Mammary epithelial cell (primary cell): ENCODE measurements around the gene SDF2L1.

Experiments used
- EZH2 ChIP-seq: IDR thresholded peaks from 2 replicates; pipeline ENCODE4 v1.6.1; 2012; ENCODE audit warnings: low read length, inconsistent platforms, borderline replicate concordance
- TF ChIP-seq, protein P1 (sequence below), 2 donors: IDR thresholded peaks in 1 of 2; conservative IDR thresholded peaks in 1 of 2; 2 replicates each; pipeline ENCODE4 v1.5.1; 2011 to 2012; ENCODE audit warnings: inconsistent platforms in 2 of 2, low read length in 2 of 2, mild to moderate bottlenecking in 2 of 2, control low read depth in 1 of 2, low read depth in 1 of 2; ENCODE audit not compliant: insufficient read depth in 1 of 2; ENCODE audit errors: extremely low read depth in 1 of 2

DNA sequence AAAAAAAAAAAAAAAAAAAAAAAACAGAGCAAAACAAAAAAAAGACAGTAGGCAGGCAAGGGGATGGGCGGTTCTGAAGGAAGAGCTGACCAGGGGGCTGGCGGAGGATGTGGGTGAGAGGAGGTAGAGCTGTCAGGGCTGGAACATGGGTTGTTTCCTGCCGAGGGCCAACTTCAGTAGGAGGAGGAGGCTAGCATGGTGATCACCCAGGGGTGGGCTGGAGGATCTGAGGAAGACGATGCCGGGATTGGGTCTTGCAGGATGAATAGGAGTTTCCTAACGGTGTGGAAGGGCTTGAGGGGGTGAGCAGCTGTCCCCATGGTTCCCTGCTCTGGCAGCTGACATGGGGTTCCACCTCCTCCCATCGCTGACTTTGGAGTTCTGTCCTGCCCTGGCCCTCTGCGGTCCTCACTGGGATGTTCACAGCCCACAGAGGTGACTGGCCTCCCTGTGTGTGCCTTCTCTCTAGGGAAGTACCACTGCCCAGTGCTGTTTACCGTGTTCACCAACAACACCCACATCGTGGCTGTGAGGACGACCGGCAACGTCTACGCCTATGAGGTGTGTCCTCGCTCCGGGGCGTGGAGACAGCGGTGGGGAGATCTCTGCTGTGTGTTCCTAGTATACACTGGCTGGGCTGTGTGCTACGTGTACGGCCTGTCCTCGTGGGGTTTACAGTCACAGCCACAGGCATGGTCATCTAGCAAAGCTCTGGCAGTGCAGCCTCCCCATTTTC lies 38.9 kb downstream of the SDF2L1 start:
- TF ChIP-seq, protein P1, sequence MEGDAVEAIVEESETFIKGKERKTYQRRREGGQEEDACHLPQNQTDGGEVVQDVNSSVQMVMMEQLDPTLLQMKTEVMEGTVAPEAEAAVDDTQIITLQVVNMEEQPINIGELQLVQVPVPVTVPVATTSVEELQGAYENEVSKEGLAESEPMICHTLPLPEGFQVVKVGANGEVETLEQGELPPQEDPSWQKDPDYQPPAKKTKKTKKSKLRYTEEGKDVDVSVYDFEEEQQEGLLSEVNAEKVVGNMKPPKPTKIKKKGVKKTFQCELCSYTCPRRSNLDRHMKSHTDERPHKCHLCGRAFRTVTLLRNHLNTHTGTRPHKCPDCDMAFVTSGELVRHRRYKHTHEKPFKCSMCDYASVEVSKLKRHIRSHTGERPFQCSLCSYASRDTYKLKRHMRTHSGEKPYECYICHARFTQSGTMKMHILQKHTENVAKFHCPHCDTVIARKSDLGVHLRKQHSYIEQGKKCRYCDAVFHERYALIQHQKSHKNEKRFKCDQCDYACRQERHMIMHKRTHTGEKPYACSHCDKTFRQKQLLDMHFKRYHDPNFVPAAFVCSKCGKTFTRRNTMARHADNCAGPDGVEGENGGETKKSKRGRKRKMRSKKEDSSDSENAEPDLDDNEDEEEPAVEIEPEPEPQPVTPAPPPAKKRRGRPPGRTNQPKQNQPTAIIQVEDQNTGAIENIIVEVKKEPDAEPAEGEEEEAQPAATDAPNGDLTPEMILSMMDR (conservative IDR thresholded peaks at IDR 0.05 in 1 of 2, IDR thresholded peaks at IDR 0.05 in 1 of 2; ENCODE audit: extremely low read depth in 1 of 2, insufficient read depth in 1 of 2, low read depth in 1 of 2, low read length in 2 of 2): no peak
- TF ChIP-seq EZH2: no peak
